Astrocyte (in vitro differentiated cells and primary cell): ENCODE measurements around the gene CARD11.

Source experiments
- EZH2 ChIP-seq: IDR thresholded peaks from 2 replicates; pipeline ENCODE4 v1.6.1; 2012; ENCODE audit warnings: mild to moderate bottlenecking, low read length, inconsistent platforms; ENCODE audit not compliant: insufficient read depth
- TF ChIP-seq, protein P1 (sequence below): IDR thresholded peaks from 2 replicates; pipeline ENCODE4 v1.5.1; 2011; ENCODE audit warnings: low read depth, mild to moderate bottlenecking, inconsistent platforms, low read length, moderate library complexity; ENCODE audit not compliant: insufficient read depth

DNA sequence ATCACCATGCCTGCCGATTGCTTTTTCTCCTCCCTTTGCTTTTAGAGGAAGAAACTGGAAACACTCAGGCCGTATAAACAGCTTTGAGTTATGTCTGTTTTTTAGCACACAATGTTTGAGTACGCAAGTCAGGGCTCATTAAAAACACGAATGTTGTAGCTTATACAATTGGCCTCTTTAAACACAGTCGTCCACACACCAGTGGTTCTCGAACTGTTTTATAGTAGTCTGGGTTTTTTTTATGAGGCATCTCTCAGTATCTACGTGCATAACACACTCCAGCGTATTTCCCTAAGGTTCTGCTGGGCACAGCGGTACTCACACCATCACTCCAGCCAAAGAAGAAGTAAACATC lies 13.4 kb upstream of the CARD11 start:
- TF ChIP-seq, protein P1, sequence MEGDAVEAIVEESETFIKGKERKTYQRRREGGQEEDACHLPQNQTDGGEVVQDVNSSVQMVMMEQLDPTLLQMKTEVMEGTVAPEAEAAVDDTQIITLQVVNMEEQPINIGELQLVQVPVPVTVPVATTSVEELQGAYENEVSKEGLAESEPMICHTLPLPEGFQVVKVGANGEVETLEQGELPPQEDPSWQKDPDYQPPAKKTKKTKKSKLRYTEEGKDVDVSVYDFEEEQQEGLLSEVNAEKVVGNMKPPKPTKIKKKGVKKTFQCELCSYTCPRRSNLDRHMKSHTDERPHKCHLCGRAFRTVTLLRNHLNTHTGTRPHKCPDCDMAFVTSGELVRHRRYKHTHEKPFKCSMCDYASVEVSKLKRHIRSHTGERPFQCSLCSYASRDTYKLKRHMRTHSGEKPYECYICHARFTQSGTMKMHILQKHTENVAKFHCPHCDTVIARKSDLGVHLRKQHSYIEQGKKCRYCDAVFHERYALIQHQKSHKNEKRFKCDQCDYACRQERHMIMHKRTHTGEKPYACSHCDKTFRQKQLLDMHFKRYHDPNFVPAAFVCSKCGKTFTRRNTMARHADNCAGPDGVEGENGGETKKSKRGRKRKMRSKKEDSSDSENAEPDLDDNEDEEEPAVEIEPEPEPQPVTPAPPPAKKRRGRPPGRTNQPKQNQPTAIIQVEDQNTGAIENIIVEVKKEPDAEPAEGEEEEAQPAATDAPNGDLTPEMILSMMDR: no peak
- no peak for TF ChIP-seq EZH2
